Kasumi-1 (cell line): Measurements from ENCODE around the gene PODXL2.

Source experiments
- DNase-seq, 2 experiments: peaks; one replicate each; lab custom pipeline; 2025; lab: John Stamatoyannopoulos, UW

PODXL2 gene

GRCh38 chr3:127606086-127606805, 22.7 kb upstream of the PODXL2 start:
- no peak for DNase-seq

- no peak for DNase-seq
These were observed 21.9 kb upstream of the PODXL2 start for GRCh38 chr3:127606981-127607595.

GRCh38 chr3:127607675-127608361, 21.2 kb upstream of the PODXL2 start:
- DNase-seq = no peak

GRCh38 chr3:127608362-127608718, 20.6 kb upstream of the PODXL2 start:
- DNase-seq = no peak

GRCh38 chr3:127610105-127610504, 18.9 kb upstream of the PODXL2 start:
- no peak for DNase-seq

GRCh38 chr3:127611251-127611650, 17.7 kb upstream of the PODXL2 start:
- no peak for DNase-seq

- no peak for DNase-seq
These were observed 16.0 kb upstream of the PODXL2 start for GRCh38 chr3:127612966-127613365.

GRCh38 chr3:127613406-127613805, 15.6 kb upstream of the PODXL2 start:
- no peak for DNase-seq

GRCh38 chr3:127614928-127615589, 13.9 kb upstream of the PODXL2 start:
- no peak for DNase-seq

GRCh38 chr3:127615631-127616305, 13.2 kb upstream of the PODXL2 start:
- no peak for DNase-seq

GRCh38 chr3:127616836-127617605, 12.0 kb upstream of the PODXL2 start:
- no peak for DNase-seq

- DNase-seq = no peak
These were observed 10.1 kb upstream of the PODXL2 start for GRCh38 chr3:127618891-127619290.

GRCh38 chr3:127620637-127621375, 8.2 kb upstream of the PODXL2 start:
- DNase-seq = no peak

- no peak for DNase-seq
These were observed 7.0 kb upstream of the PODXL2 start for GRCh38 chr3:127622031-127622430.

- no peak for DNase-seq
These were observed 6.0 kb upstream of the PODXL2 start for GRCh38 chr3:127622772-127623576.

- no peak for DNase-seq
These were observed 4.9 kb upstream of the PODXL2 start for GRCh38 chr3:127624063-127624462.

- DNase-seq = no peak
These were observed 3.2 kb upstream of the PODXL2 start for GRCh38 chr3:127625821-127626220.

- no peak for DNase-seq
These were observed 578 bp upstream of the PODXL2 start for GRCh38 chr3:127628426-127628787.

GRCh38 chr3:127629467-127630403, 750 bp downstream of the PODXL2 start:
- peak; percentile 38 for DNase-seq
